Stimulated activated CD8-positive, alpha-beta memory T cell treated with anti-CD3 and anti-CD28 coated beads, Interleukin-2, amount 100 ng/mL, for 48 hours (primary cell): ENCODE measurements around the gene UGT1A3.
"Not testable (repeated sequence)": the region's sequence is repeated elsewhere in the genome, so short reads cannot be mapped to it uniquely, and the experiment has no call there.

Experiments used
- DNase-seq, 2 donors: peaks; one replicate each; pipeline ENCODE4 v3.0.0-alpha.2; 2020; ENCODE audit warnings: low read depth in 2 of 2

The UGT1A3 gene

DNA sequence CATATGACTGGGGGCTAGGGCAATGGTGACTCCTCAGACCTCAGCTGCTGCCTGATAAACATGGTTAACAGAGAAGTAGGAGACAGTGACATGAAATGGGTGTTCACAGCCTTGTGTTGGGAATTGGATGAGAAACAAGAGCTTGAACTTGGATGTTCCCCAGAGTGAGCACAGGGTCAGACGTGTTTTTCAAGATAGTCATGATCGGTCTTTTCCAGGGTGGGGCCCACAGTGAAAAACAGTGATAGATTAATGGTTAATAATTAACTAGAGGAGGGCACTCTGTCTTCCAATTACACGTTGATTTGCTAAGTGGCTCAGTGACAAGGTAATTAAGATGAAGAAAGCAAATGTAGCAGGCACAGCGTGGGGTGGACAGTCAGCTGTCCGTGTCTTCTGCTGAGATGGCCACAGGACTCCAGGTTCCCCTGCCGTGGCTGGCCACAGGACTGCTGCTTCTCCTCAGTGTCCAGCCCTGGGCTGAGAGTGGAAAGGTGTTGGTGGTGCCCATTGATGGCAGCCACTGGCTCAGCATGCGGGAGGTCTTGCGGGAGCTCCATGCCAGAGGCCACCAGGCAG lies at the start of gene UGT1A3:
Gene UGT1A3 (plus strand): TSS at position 320 of the 579 bp plus-strand sequence. CDS start 85 bp downstream, at position 405.
- DNase-seq: no peak

DNA sequence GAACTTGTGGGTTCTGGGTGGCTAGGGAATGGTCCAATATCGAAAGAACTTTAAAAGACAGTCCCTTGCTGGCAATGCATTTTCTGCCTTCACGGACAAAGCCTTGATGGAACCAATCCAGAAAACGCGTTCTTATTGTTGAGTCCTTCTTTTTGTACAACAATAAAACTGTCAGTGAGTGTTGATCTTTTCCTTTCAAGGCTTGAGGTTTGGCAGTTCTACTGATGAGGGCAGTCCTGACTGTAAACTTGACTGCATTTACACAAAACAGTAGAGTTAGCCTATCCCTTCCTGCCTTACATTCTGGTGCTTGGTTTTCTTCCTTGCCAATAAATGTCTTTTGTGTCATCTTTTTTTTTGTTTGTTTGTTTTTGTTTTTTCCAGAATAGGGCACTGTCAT lies 49.6 kb upstream of the UGT1A3 start:
- no peak for DNase-seq

DNA sequence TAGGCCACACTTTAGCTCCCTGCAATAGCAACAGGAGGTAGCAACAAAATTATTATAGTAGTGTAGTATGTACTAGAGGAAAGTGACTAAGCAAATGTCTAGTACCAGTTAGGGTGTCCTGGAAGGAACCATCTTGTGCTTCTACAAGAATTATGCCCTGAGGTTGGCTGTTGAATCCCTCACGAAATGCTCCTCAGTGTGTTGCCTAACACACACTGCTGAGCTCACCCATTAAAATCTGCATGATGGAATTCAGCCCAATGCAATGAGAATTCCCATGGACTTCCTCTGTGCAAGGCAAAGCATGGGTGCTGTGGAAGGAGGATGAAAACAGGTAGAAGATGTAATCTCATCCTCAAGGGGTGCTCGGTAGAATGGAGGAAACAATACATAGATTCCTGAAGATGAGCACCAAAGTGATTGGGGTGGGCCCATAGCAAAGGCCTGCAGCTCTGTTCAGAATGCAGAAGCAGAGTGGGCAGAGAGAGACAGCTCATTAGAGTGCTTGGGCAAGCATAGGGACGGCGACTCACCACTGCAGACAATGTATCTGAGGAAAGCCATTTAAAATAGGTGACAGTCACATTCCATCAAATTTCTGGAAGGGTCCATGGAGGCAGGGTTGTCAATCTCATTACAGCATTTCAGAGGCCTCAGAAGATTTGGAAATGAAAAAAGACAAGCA lies 48.3 kb upstream of the UGT1A3 start:
- no peak for DNase-seq

DNA sequence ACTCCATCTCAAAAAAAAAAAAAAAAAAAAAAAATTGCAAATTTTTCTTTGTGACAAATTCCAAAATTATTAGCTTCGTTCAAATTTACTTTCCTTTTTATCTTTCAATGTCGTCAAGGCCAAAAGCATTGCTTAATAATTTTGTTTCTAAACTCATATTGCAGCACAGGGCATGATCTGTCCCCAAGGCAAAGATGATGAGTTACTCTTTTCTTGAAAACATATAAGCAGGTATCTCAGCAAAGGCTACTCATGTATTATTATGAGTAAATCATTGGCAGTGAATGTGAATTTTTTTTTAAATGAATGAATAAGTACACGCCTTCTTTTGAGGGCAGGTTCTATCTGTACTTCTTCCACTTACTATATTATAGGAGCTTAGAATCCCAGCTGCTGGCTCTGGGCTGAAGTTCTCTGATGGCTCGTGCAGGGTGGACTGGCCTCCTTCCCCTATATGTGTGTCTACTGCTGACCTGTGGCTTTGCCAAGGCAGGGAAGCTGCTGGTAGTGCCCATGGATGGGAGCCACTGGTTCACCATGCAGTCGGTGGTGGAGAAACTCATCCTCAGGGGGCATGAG lies 47.2 kb upstream of the UGT1A3 start, which contains the start of gene UGT1A7:
Gene UGT1A7 (plus strand): TSS at position 381 of the 579 bp plus-strand sequence. CDS start 37 bp downstream, at position 418.
- DNase-seq: no peak

DNA sequence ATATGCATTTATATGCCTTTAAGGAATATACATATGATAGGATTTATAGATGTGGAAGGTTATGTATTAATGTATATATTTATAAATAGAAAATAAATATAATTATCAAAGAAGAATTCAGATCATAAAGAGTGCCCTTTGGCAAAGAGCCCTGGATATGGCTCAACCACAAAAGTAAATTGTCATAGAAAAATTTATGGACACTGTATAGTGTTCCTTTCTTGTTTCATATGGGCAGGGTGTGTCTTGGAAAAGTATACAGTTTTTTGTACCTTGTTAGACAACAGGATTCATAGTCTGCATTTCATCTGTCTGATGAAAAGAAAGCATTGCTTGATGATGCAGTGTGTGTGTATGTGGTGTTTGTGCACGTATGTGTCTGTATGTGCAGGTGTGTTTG lies 44.2 kb upstream of the UGT1A3 start:
- no peak for DNase-seq

DNA sequence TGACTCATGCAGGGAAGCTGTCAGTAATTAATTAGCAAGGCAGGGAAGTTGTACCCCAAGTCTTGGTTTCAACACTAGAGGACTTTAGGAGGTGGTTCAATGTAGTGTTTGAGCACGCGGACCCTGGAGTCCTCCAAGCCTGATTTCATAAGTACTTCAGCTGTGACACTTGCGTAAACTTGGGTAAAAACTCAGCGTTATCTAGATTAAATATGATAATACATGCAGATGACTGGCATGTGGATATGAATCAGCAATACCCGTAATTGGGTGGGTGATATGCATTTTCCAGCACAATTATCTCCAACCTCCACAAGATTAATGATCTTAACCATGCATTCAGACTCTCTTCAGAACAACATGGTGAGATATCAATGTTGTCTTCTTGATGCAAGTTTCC lies 41.9 kb upstream of the UGT1A3 start:
- DNase-seq: no peak

DNA sequence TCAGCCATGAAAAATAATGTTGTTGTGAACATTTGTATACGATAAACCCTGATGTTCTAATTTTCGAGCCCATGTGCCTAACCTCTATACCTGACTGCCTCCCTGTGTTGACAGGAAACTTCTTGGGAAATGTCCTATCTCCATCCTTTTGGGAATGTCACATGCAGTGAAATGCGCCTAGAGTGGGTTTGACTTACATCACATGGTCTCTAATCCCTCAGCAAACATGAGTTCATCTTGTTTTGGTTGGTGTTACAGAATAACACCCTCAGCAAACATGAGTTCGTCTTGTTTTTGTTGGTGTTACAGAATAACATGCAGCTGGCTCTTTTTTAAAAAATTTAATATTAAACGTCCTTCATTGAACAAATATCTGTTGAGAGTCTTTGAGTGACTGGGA lies 40.5 kb upstream of the UGT1A3 start:
- DNase-seq: no peak

DNA sequence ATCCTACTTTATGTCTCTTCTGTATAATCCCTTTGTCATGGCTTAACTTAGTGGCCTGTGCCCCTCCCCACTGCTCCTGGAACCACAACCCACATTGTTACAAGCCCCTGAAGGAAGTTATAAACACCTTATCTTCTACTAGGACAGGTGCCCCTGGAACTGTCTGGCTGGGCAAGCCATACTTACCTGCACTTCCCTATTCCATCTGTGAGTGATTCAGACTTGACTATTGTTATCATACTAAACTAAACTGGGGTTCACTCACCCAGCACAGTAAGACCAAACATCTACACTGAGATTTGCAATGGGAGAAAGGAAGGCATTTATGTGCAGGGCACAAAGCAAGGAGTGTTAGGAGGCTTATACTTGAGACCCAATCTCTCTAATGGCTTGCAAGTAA lies 39.8 kb upstream of the UGT1A3 start:
- DNase-seq: no peak

DNA sequence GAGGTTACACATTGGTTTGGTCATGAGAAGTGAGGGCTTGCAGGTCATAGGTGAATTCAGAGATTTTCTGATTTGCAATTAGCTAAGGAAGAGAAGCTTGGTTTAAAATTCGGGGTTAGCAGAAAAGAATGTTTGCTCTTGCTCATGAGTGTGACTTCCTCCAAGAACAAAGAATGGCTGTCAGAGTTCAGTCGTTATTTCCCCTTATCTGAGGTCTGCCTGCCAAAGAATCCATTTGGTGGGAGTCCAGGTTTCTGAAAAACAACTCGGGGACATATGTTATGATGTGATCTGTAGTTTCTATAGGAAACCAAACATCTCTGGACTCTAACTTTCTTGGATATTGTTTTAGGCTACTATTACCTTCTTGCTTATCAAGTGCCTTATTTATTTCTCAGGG lies 39.3 kb upstream of the UGT1A3 start:
- DNase-seq: no peak

DNA sequence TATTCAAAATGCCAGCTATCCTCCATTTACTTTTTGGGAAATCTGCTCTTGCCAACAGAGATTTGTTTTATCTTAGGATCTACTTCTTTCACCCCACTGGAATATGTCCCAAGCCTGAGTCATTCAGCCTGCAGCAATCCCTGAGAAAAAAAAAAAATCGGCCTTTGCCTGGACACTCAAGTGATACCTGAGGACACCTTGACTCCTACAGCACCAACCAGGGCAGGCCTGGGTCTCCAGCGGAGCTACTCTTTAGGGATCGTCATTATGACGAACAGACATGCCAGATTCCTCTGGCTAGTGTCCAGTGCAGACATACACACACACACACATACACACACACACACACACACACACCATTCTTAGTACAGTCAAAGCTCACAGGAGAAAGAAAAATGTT lies 38.4 kb upstream of the UGT1A3 start:
- no peak for DNase-seq

DNA sequence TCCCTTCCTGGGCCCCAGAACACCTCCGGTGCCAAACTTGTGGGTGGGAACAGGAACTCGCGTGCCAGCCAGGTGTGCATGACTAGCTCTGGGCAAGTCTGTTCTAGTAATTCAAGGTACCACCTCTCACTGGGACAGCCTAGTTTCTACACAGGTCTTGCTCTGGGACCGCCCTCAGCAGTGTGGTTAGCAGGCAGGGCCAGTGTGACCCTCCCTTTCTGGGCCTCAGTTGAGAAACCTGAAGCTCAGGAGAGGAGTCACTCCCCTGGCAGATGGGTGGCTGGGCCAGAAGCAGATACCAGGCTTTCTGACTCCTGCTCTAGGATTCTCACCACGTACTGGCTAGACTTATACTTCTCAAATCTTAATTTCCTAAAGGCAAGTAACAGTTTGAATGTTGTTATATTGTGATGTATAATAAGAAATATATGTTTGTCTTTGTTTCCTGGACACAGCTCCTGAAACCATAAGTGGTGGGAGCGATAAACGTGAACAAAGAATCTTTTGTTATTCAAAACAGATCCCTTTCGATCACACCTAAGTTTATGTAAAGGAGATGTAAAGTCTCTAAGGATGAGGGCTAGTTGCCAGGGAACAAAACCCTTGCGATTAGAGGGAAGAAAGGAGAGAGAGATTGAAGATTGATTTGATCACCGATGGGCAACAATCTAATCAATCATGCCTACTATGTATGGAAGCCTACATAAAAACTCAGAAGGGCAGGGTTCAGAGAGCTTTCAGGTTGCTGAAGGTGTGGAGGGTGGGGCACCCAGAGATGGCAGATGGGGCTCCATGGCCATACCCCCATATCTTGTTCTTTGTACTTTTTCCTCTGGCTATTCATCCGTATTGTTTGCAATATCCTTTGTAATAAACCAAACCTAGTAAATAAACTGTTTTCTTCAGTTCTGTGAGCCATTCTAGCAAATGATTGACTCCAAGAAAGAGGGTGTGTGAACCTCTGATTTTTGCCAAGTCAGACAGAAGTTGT lies 37.1 kb upstream of the UGT1A3 start:
- no peak for DNase-seq

DNA sequence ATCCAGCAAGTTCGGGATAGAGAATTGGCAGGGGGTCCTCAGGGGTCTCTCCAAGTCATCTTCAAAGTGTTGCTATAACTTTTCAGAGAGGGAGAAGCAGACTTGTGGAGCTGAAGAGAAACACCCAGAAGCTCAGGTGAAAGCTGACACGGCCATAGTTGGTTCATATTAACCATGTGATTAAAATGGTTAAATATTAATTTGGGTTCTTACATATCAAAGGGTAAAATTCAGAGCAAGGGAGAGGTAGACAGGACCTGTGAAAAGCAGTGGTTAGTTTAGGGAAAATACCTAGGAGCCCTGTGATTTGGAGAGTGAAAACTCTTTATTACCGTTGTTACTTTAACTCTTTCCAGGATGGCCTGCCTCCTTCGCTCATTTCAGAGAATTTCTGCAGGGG lies 36.2 kb upstream of the UGT1A3 start, which contains the start of gene UGT1A6:
Gene UGT1A6 (plus strand): TSS at position 243 of the 400 bp plus-strand sequence. CDS start 115 bp downstream, at position 358.
- DNase-seq: no peak

DNA sequence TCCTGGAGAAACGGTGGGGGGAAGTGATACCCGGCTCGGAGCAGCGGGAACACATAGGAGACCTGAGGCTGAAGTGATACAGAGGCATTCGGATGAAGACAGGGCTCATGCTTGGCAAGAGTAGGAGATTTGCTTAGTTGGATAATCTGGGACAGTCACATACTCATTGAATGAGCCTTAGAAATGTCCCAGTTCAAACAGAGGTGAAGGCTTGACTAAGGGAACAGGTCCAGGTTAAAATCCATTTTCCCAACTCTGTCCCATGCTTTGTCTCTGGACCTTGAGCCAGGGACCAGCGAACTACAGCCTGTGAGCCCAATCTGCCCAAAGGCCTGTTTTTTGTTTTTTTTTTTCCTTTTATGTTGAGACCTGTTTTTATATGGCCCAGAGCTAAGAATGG lies 34.9 kb upstream of the UGT1A3 start:
- no peak for DNase-seq

DNA sequence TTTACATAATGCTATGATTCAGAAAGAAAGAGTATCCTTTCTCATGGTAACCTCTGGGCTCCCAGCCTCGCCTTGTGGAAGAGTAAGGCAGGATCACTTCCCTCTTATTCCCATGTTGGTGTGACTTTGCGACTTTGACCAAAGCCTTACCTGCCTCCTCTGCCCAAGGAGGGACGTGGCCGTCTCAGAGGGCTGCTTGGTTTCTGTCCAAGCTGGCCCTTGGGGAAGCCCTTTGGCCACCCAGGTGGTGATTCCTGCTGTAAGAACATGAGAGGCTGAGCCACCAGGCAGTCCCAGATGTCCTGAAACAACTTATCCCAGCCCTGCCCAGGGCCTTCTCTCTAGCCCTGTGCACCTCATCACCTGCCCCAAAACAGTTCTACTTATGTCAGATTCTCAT lies 30.1 kb upstream of the UGT1A3 start:
- DNase-seq: no peak

DNA sequence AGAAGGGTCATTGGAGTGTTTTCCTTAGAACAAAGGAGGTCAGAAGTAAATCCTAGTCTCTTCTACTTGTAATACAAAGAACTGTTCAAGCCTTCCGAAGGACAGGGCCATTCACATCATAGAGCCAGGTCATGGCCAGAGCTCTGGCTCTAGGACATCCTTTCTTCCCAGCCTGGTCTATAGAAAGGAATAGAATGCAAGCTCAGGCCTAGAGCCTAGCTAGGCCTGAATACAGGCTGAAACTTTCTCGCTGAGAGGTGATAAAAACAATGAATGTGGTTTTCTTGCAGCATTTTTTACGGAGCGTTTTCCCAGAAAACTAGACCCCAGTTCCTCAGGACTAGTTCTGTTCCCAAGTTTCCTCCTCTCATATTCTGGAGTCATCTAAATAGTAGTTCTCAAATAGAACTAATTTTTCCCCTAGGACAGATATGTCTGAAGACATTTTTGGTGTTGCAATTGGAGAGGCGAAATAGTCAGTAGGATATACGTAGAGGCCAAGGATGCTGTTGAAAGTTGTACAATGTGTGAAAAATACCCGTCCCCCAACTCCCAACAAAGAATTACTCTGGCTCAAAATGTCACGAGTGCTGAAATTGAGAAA lies 29.3 kb upstream of the UGT1A3 start:
- no peak for DNase-seq

DNA sequence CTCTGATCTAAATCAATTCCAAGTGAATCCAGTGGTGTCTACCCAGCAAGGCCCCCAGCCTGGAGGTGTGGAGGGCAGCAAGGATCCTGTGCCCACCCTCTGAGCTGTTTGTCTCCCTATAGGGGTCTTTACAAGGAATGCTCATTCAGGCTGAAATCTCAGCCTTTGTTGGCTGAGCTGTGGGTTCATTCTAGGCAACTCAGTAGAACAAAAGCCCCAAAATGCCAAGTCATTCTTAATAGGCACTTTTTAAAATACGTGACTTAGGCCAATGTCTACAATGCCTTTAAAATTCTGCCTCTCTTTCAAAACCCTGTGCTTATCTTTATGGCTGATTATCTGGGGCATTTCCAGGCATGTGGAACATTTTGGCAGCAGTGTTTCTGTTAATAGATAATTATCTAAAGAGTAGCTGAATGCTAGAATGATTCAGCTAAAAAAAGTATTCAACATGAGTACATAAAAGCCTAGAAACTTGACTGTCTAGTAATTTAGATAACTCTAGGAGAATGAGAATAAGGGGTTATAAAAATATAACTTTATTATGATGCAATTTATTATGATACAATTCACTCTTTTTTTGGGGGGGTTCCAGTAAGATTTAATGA lies 28.7 kb upstream of the UGT1A3 start:
- DNase-seq: no peak

DNA sequence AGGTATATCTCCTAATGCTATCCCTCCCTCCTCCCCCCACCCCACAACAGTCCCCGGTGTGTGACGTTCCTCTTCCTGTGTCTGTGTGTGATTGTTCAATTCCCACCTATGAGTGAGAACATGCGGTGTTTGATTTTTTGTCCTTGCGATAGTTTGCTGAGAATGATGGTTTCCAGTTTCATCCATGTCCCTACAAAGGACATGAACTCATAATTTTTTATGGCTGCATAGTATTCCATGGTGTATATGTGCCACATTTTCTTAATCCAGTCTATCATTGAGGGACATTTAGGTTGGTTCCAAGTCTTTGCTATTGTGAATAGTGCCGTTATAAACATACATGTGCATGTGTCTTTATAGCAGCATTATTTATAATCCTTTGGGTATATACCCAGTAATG lies 28.0 kb upstream of the UGT1A3 start:
- not testable (repeated sequence) for DNase-seq

DNA sequence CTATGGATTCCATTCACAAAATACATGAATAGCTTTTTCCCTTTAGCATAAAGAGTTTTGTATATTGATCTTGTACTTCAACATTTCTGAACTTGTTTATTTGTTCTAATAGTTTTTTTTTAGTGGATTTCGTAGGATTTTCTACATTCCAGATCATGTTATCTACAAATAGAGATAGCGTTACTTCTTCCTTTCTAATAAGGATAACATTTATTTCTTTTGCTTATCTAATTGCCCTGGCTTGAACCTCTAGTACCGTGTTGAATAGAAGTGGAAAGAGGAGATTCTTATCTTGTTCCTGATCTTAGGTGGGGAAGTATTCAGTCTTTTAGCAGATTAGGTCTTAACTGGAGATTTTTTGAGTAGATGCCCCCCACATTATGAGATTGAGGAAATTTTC lies 26.6 kb upstream of the UGT1A3 start:
- DNase-seq: no peak

DNA sequence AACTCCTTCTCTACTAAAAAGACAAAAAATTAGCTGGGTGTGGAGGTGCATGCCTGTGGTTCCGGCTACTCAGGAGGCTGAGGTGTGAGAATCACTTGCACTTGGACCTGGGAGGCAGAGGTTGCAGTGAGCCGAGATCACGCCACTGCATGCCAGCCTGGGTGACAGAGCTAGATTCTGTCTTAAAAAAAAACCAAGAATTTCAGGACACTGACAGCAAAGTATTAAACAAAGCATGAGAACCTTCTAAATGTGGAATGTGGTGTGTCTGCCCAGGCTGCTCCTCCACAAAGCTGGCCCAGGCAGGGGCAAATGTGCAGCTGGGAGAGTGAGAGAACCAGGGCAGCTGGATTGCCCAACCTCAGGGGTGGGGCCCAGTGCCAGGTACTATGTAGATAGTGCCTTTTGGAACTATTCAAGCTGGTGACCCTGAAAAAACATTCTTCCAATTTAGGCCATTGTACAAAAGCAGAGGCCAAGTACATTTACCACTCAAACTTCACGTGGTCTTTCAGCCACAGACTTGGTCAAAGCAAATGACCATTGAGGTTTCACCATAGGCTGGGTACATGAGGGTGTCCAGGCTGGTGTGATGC lies 22.8 kb upstream of the UGT1A3 start:
- no peak for DNase-seq

DNA sequence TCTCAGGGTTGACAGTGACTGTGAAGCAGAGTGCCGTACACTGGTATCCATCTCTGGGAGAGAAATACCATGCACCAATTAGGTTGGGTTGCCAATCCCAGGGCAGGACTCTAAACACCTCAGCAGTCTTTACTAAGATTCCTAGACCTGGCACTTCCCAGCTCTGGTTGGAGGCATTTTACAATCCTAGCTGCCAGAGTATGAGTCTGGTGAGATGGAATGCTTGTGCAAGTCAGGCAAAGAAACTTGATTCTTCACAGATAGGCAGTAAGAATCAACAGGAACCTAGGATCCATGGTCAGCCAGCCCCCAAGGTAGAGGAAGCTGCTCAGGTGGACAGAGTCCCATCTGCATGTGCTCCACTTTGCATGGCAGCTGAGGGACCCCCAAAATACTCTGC lies 22.1 kb upstream of the UGT1A3 start:
- DNase-seq: no peak
